Fibroblast of mammary gland (primary cell): Measurements from ENCODE around the gene TTBK1.

Experiments used
- DNase-seq: peaks from one replicate; pipeline ENCODE4 v3.0.0-alpha.2; 2010; ENCODE audit warnings: low read depth
- H3K4me3 ChIP-seq: 2 replicates; pipeline ENCODE4 v1.5.1; 2011; ENCODE audit warnings: low read depth, mild to moderate bottlenecking, low read length, moderate library complexity; ENCODE audit not compliant: control insufficient read depth
- TF ChIP-seq, protein P1 (sequence below): conservative IDR thresholded peaks from 2 replicates; pipeline ENCODE4 v1.5.1; 2011; ENCODE audit warnings: low read depth, low read length, inconsistent platforms; ENCODE audit not compliant: control insufficient read depth, insufficient read depth

Gene TTBK1

DNA sequence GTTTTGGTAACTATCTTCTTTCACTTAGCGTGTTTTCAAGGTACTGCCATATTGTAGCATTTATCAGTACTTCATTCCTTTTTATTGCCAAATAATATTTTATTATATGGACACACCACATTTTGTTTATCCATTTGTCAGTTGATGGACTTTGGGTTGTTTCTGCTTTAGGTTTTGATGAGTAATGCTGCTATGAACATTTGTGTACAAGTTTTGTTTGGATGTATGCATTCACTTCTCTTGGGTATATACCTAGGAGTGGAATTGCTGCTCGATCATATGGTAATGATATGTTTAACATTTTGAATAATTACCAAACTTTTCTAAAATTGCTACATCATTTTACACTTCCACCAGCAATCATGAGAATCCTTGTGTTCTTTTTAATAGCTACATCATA, 48.4 kb downstream of the TTBK1 start:
- no peak overlapping the region for H3K4me3 ChIP-seq
- TF ChIP-seq, protein P1, sequence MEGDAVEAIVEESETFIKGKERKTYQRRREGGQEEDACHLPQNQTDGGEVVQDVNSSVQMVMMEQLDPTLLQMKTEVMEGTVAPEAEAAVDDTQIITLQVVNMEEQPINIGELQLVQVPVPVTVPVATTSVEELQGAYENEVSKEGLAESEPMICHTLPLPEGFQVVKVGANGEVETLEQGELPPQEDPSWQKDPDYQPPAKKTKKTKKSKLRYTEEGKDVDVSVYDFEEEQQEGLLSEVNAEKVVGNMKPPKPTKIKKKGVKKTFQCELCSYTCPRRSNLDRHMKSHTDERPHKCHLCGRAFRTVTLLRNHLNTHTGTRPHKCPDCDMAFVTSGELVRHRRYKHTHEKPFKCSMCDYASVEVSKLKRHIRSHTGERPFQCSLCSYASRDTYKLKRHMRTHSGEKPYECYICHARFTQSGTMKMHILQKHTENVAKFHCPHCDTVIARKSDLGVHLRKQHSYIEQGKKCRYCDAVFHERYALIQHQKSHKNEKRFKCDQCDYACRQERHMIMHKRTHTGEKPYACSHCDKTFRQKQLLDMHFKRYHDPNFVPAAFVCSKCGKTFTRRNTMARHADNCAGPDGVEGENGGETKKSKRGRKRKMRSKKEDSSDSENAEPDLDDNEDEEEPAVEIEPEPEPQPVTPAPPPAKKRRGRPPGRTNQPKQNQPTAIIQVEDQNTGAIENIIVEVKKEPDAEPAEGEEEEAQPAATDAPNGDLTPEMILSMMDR, result no peak
- DNase-seq, result no peak

- H3K4me3 ChIP-seq, result no peak overlapping the region
- TF ChIP-seq, protein P1, result no peak
- no peak for DNase-seq
These were observed 49.1 kb downstream of the TTBK1 start for GRCh38 chr6:43292341-43292740.

GRCh38 chr6:43292763-43293318, 49.6 kb downstream of the TTBK1 start:
- TF ChIP-seq, protein P1, result no peak
- DNase-seq, result no peak
- H3K4me3 ChIP-seq, result no peak overlapping the region

- no peak overlapping the region for H3K4me3 ChIP-seq
- DNase-seq, result no peak
- TF ChIP-seq, protein P1, result no peak
These were observed 50.4 kb downstream of the TTBK1 start for GRCh38 chr6:43293698-43294097.

DNA sequence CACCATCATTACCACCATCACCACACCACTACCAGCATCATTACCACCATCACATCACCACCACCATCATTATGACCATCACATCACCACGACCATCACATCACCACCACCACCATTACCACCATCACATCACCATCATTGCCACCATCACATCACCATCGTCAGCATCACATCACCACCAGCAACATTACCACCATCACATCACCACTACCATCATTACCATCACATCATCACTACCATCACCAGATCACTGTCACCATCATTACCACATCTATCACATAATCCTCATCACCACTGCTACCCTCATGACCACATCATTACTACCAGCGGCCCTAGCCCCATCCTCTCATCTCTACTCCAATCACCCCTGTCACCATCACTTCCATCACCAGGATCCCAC, 51.3 kb downstream of the TTBK1 start:
- H3K4me3 ChIP-seq, result no peak overlapping the region
- DNase-seq, result no peak
- TF ChIP-seq, protein P1, result no peak

DNA sequence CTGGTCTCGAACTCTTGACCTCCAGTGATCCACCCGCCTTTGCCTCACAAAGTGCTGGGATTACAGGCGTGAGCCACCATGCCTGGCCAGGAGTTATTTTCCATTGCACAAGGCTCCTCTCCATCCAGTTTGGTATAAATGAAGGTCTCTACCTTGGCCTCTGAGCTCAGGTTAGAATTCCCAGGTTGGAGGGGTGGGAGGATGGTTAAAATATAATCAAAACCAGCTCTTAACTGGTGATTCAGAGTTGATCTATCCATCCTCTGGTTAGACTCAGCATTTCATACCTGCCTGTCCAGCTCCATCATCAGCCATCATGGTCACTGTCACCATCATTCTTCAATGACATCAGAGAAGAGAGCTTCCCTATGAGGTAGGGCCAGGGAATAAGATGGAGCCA, 52.2 kb downstream of the TTBK1 start:
- TF ChIP-seq, protein P1, result no peak
- H3K4me3 ChIP-seq, result no peak overlapping the region
- DNase-seq, result no peak

GRCh38 chr6:43296780-43297497, 53.7 kb downstream of the TTBK1 start:
- no peak overlapping the region for H3K4me3 ChIP-seq
- no peak for DNase-seq

More at GRCh38 chr6:43296780-43297497, 53.7 kb downstream of the TTBK1 start:
- TF ChIP-seq, protein P1, result no peak
